Stimulated activated CD8-positive, alpha-beta memory T cell treated with anti-CD3 and anti-CD28 coated beads, Interleukin-12 subunit alpha, Interleukin-12 subunit beta, amount 100 ng/mL, for 1 hour (primary cell): ENCODE measurements around the gene ATAD5.
"Not testable (repeated sequence)": the region's sequence is repeated elsewhere in the genome, so short reads cannot be mapped to it uniquely, and the experiment has no call there.

Experiments
- DNase-seq: peaks from one replicate; pipeline ENCODE4 v3.0.0-alpha.2; 2020; ENCODE audit warnings: low read depth

ATAD5 gene

DNA sequence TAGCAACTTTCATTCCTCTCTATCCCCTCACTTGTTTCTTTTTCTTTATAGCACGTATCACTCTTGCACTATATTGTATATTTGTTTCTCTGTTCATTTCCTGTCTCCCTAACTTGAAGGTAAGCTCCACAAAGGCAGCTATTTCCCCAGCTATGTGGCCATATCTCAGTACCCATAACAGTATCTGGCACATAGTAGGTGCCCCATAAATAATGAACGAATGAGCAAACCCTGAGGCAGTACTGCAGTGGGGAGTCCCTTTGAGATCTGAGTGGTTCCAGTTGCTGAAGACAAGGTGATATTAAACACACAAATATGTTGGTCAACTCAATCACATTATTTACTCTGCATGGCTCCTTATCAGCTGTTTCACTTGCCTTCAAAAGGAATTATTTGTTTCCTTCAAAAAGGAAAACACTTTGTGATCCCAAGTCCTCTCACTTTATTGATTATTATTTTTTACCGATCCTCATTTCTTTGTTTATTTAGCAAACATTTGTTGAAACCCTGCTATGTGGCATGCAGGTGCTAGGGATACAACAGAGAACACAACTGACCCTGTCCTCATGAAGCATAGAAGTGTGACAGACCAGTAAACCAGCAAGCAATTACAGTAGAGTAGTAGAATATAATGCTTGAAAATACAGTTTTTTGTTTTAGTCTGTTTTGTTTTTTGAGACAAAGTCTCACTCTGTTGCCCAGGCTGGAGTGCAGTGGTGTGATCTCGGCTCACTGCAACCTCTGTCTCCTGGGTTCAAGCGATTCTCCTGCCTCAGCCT, 84.3 kb downstream of the ATAD5 start:
- DNase-seq: no peak

DNA sequence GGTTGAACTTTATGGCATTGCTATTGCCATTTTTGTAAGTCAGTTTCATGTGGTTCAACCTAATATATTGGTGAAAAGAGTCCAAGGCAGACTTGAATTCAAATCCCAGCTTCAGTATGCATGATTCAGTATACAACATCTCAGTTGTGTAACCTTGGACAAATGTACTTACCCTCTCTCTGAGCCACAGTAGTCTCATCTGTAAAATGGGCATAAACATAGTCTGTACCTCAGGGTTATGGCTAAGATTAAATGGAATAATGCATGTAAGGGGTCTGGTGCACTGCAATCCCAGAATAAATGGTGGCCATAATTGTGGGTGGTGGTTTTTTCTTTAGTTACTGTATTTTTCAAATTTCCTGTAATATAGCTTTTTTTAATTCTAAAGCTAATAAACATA, 85.3 kb downstream of the ATAD5 start:
- DNase-seq: no peak

DNA sequence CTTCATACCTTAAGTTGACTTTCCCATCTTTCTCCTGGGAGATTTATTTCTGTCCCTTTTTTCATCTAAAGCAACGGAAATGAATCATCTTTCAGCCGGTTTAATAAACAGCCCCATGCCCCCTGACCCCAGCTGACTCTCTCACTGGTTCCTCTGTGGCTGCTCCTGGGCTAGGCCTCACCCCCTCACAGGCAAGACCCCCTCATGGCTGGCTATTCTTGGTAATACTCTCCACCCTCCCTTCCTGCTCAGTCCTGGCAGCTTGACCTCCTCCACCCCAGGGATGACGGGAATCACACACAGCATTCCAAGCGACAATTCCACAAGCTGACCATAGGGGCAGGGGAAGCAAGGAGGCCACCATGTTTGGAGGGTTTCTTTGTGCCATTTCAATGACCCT, 88.5 kb downstream of the ATAD5 start:
- no peak for DNase-seq

DNA sequence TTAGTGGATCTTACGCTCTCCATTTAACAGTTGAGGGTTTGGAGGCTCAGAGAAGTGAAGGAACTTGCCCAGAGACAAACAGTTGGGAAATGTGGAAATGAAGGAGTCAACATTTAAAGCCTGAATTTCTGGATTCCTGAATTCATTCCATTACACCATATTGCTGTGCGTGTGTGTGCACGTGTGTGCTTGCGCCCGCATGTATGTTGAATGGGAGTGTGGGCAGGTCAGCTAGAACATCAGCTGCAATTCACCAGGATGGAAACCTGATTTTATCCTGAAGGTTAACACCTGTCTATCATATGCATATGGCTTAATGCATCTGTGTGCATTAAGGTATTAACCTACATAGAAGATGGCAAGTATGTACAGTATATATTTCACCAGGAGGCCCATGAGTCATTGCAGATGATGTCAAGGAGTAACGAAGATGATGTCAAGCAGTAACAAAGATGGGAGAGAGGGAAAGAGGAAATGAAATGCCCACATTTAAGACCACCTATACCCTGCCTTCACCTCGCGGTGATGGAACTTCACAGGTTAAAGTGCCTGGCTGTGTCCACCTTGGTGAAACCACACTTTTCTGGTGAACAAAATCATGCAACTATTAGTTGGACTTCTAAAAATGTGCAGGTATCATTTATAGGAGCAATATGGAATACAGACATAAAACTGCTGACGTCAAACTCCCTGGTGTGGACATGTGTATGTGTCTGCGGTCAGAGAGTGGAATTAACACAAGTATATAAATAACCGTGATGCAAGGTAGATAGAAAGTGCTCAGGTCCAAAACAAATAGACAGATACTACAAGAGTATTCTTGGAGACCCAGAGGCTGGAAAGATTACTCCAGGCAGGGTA, 89.1 kb downstream of the ATAD5 start:
- DNase-seq: no peak

DNA sequence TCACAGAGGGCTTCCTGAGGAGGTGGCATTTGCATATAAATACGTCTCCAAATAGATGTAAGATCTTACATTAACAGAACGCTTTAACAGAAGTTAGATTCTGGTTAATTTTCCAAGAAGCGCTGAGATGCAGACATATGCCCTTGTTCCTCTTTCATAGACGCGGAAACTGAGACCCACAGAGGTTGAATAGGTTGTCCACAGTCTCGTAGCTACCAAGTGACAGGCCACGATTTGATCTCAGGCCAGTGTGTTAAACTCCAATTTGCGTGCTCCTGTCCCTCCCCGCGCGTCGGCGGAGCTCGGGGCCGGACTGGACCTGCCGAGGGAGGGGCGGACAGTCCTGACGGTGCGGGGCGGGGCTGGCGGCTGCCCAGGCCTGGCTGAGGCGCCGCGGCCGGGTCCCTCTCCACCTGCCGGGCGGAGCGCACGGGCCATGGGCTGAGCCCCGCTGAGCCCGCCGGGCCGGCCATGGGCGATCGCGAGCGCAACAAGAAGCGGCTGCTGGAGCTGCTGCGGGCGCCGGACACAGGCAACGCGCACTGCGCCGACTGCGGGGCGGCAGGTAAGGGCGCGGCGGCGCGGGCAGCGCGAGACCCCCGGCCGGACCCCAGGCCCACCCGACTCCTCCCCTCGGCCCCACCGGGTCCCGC, 89.9 kb downstream of the ATAD5 start, which contains the start of gene ADAP2:
ADAP2 (plus strand) TSS at position 402 of the 653 bp plus-strand sequence; CDS start at position 472, 70 bp downstream.
- no peak for DNase-seq

DNA sequence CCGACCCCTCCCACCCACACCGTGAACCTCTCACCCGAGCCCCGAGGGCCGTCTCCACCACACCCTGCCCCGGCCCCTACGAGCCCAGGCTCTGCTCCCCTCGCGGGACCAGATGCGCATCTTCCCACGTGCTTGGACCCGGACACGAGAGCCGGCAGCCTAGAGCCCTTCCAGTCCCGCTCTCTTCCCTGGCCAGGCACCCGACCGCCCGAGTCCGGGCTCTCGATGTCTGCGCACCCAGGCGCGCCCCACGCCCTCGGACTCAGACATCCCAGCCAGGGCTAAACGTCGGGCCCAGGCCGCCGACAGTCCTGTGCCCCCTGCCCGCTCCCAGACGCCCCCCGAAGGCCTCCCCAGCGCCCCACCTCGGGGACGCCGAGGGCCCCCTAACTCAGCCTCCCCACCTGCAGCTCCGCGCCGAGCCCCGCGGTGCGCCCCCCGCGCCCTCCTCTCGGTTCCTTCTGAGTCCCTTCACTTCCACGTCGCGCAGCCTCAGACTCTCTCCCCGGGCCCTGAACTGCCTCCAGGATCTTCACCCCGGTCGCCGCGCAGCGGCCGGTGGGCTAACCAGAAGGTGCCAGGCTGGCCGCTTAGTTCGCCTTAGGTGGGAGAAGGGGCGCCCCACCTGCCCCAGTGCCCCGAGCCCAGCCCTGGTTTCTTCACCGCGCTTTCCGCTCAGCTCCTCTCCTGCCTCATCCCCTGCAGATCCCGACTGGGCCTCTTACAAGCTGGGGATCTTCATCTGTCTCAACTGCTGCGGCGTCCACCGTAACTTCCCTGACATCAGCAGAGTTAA, 90.7 kb downstream of the ATAD5 start:
- no peak for DNase-seq

DNA sequence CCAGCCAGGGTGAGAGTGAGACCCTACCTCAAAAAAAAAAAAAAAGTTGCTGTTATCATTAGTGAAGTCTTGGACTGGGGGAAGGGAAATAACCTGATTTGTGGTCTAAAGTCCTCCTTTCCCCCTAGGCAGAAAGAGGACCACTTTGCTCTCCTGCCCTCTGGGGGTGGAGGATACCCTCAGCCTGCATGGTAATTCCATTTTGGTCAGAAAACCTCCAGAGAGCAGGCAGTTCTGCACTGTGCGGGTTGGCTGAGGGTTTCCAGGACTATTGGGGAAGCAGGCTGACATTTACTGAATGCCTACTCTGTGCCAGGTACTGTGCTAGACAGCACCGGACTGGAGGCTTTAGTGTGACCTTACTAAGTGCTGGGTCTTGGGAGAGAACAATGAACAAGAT, 92.6 kb downstream of the ATAD5 start:
- no peak for DNase-seq

DNA sequence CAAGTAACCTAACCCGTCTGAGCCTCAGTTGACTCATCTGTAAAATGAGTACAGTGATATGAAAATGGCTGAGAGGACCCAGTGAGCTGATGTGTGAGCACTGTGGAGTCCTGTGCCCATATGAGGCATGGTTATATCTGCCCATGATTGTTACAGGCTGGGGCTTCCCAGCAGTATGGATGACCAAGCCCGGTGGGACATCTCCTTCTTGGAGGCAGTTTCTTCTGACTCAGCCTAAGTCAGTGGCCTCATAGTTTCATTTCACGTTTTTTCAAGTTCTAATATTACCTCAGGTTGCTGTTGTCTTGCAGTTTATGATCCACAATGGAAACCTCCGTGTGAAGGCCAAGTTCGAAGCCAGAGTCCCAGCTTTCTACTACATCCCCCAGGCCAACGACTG, 94.8 kb downstream of the ATAD5 start:
- DNase-seq: no peak

DNA sequence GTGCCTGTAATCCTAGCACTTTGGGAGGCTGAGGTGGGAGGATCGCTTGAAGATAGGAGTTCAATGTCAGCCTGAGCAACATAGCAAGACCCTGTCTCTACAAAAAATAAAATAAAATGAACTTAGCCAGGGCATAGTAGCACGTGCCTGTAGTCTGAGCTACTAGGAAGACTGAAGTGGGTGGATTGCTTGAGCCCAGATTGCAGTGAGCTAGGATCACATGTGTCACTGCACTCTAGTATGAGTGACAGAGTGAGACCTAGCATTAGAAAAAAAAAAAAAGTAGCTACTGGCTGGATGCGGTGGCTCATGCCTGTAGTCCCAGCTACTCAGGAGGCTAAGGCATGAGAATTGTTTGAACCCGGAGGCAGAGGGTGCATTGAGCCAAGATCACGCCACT, 96.0 kb downstream of the ATAD5 start:
- DNase-seq: no peak

DNA sequence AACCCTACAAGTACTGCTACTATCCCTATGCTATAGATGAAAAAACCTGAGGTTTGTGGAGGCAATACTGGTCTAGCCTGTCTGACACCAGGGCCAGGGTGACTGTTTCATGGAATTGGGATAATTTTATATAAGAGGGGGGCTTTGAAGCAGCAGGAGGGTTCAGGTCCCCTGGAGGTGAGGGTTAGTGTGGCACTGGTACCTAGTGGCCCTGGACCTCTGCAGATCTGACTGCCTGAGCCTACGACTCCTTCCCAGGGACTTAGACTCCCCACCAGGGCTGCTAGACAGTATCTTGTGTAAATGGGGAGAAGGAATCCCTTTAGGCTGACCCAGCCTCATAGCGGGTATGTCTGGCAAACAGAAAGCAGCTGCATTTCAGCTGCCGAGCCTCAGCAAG, 96.8 kb downstream of the ATAD5 start:
- DNase-seq: no peak

DNA sequence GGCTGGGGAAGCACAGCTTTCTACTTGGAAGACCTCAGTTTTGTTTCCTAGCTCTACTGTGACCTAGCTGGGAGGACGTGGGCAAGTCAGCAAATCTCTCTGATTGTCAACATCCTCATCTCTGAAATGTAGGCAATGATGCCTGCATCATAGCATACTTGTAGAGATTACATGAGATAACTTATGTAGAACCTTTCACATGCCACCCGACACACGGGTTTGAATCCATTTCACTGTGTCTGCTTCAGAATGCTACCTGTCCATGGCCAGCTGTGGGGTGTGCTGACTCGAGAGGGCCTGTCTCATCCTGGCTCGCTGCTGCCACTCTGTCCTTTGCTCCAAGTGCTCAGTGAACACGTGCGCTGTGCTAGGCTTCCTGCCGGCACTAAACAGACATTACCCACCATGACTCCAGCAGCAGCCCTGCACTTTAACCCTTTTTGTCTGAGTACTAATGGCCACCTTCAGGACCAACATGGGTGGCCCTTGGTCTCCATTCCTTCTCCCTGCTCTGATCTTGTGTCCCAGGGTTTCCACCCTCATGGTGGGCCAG, 97.4 kb downstream of the ATAD5 start:
- no peak for DNase-seq

DNA sequence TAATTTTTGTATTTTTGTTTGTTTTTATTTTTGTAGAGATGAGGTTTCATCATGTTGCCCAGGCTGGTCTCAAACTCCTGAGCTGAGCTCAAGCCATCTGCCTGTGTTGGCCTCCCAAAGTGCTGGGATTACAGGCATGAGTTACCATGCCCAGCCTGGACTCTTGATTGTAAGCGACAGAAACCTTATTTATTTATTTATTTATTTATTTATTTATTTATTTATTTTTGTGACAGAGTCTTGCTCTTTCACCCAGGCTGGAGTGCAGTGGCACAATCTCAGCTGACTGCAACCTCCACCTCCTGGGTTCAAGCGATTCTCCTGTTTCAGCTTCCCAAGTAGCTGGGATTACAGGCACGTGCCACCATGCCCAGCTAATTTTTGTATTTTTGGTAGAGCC, 98.1 kb downstream of the ATAD5 start:
- not testable (repeated sequence) for DNase-seq

DNA sequence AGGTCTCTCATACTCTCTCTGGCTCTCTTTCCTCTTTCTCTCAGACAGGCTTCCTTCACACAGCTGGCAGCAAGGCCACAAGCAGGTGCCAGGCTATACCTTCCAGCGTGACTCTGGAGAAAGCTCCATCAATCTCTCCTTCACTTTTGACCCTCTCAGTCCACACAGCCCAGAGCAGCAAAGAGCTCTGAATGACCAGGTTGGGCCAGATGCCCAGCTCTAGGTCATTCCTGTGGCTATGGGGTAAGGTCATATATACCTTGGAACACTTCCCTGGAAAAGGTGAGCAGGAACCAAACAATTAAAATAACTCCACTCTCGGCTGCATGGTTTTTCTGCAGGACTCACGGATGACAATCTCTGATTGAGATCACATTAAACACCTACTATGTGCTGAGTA, 98.7 kb downstream of the ATAD5 start:
- DNase-seq: no peak

DNA sequence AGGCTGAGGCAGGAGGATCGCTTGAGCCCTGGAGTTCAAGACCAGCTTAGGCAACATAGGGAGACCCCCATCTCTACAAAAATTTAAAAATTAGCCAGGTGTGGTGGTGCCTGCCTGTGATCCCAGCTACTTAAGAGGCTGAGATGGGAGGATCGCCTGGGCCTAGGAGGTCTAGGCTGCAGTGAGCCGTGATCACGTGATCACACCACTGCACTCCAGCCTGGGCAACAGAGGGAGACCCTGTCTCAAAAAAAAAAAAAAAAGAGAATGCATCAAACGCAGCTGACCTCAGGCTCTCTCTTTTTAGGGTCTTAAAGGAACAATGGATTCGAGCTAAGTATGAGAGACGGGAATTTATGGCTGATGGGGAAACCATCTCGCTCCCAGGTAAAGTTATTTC, 99.8 kb downstream of the ATAD5 start:
- not testable (repeated sequence) for DNase-seq

DNA sequence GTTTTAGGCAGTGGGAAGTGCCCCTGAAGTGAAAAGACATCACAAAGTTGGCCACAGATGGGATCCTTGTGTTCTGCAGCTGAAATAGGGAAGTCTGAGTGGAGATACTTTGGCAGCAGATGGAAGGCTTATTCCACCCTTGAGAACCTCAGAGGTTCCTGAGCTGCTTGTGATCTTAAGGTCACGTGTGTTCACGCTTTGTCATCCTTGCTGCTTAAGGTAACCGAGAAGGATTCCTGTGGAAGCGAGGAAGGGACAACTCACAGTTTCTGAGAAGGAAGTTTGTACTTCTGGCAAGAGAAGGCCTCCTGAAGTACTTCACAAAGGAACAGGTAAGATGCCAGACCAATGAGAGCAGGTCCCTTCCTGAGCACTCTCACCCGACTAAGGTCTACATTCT, 102.2 kb downstream of the ATAD5 start:
- DNase-seq: no peak

DNA sequence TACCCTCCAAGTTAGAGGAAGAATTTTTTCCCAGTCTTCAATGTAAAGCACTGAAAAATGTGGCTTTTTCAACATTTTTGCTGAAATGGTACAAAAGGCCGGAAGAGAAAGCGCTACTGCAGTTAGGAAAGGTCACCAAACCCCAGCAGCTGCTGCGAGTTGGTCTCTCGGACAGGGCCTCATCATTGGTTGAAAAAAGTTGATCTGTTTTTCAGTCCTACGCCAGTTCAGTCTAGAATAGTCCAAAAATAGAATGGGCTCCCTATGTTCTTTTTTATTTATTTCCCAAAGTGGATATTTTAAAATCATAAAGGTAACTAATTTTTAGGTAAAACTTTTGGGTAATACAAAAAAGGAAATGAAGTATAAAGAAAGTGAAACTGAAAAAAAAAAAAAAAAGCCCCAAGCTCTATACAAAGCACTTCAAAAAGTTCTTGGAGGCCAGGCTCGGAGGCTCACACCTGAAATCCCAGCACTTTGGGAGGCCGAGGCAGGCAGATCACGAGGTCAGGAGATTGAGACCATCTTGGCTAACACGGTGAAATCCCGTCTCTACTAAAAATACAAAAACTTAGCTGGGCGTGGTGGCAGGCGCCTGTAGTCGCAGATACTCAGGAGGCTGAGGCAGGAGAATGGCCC, 107.4 kb downstream of the ATAD5 start:
- no peak for DNase-seq

DNA sequence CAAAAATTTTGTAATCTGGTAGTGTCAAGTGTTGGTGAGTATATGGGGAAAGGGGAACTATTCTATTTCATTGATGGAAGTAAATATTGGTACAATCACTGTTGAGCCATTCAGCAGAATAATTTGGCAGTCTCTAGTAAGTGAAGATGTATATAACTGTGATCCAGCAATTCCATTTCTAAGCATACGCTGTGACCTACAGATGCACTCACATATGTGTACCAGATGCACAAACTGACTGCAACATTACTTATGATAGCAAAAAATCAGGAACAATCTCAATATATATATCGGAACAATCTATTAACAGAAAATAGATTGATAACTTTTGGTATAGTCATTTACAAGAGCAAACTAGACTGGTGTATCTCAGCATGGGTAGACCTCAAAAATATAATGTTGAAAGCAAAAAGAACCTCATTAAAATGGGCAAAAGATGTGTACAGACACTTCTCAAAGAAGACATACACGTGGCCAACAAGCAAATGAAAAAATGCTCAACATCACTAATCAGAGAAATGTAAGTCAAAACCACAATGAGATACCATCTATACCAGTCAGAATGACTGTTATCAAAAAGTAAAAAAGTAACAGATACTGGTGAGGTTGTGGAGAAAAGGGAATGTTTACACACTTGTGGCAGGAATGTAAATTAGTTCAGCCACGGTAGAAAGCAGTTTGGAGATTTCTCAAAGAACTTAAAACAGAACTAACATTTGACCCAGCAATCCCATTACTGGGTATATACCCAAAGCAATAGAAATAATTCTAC, 110.7 kb downstream of the ATAD5 start:
- no peak for DNase-seq
